ENCODE results near the gene SNPH.
A peak's percentile ranks its signal among the peaks of the same experiment; 100 is the strongest.

Gene SNPH

GRCh38 chr20:1287787-1288569 lies 21.9 kb downstream of the SNPH start:
- no peak for DNase-seq

- DNase-seq, result no peak
These were observed 25.2 kb downstream of the SNPH start for GRCh38 chr20:1291191-1291741.

GRCh38 chr20:1292620-1293019 lies 26.5 kb downstream of the SNPH start:
- no peak for DNase-seq

- DNase-seq, result peak; percentile 70
These were observed 27.7 kb downstream of the SNPH start for GRCh38 chr20:1293641-1294379.

GRCh38 chr20:1294497-1294896 lies 28.4 kb downstream of the SNPH start:
- no peak for DNase-seq

GRCh38 chr20:1295276-1295930 lies 29.3 kb downstream of the SNPH start:
- DNase-seq, result no peak

GRCh38 chr20:1296117-1296610 lies 30.1 kb downstream of the SNPH start:
- no peak for DNase-seq

GRCh38 chr20:1296922-1297321 lies 30.8 kb downstream of the SNPH start:
- DNase-seq, result no peak

- DNase-seq, result no peak
These were observed 31.4 kb downstream of the SNPH start for GRCh38 chr20:1297486-1297885.

GRCh38 chr20:1298166-1298565 lies 32.1 kb downstream of the SNPH start:
- DNase-seq, result no peak

- no peak for DNase-seq
These were observed 32.9 kb downstream of the SNPH start for GRCh38 chr20:1298888-1299511.

GRCh38 chr20:1299522-1299921 lies 33.4 kb downstream of the SNPH start:
- DNase-seq, result peak; percentile 36

GRCh38 chr20:1300083-1300840 lies 34.2 kb downstream of the SNPH start:
- no peak for DNase-seq

GRCh38 chr20:1301031-1301529 lies 35.0 kb downstream of the SNPH start:
- no peak for DNase-seq

- DNase-seq, result no peak
These were observed 36.8 kb downstream of the SNPH start for GRCh38 chr20:1302685-1303541.

GRCh38 chr20:1304710-1305515 lies 38.8 kb downstream of the SNPH start:
- DNase-seq, result no peak

- DNase-seq, result no peak
These were observed 39.6 kb downstream of the SNPH start for GRCh38 chr20:1305712-1306111.

- DNase-seq, result no peak
These were observed 40.4 kb downstream of the SNPH start for GRCh38 chr20:1306316-1307135.

- DNase-seq, result no peak
These were observed 41.1 kb downstream of the SNPH start for GRCh38 chr20:1307171-1307570.

Data from NCI-H345 (cell line).